HG02571 (cell line): ENCODE results near the gene UNC13C.

ENCODE experiments used
- ATAC-seq: cut with Tn5 transposase; IDR thresholded peaks from one replicate; pipeline ENCODE4 v1.9.1; 2021; ENCODE audit warnings: mild to moderate bottlenecking, moderate library complexity; ENCODE audit not compliant: unreplicated experiment

The UNC13C gene

GRCh38 chr15:54101664-54102270 is 123.5 kb downstream of the UNC13C start:
- no peak for ATAC-seq

GRCh38 chr15:54102704-54103103 is 124.5 kb downstream of the UNC13C start:
- ATAC-seq = no peak

- no peak for ATAC-seq
Observed at GRCh38 chr15:54109014-54109413, 130.8 kb downstream of the UNC13C start.

- no peak for ATAC-seq
Observed at GRCh38 chr15:54119051-54119450, 140.8 kb downstream of the UNC13C start.

- no peak for ATAC-seq
Observed at GRCh38 chr15:54120949-54121463, 142.8 kb downstream of the UNC13C start.

GRCh38 chr15:54127574-54127973 is 149.3 kb downstream of the UNC13C start:
- no peak for ATAC-seq

GRCh38 chr15:54131410-54131809 is 153.2 kb downstream of the UNC13C start:
- ATAC-seq = no peak

- ATAC-seq = no peak
Observed at GRCh38 chr15:54149115-54149531, 170.9 kb downstream of the UNC13C start.

- no peak for ATAC-seq
Observed at GRCh38 chr15:54150255-54150654, 172.0 kb downstream of the UNC13C start.

GRCh38 chr15:54159012-54159411 is 180.8 kb downstream of the UNC13C start:
- ATAC-seq = no peak

- ATAC-seq = no peak
Observed at GRCh38 chr15:54187325-54187724, 209.1 kb downstream of the UNC13C start.

GRCh38 chr15:54197995-54198394 is 219.8 kb downstream of the UNC13C start:
- ATAC-seq = no peak

- no peak for ATAC-seq
Observed at GRCh38 chr15:54206586-54207321, 228.5 kb downstream of the UNC13C start.

GRCh38 chr15:54208786-54209185 is 230.5 kb downstream of the UNC13C start:
- no peak for ATAC-seq

- no peak for ATAC-seq
Observed at GRCh38 chr15:54212635-54213034, 234.4 kb downstream of the UNC13C start.

GRCh38 chr15:54226455-54226854 is 248.2 kb downstream of the UNC13C start:
- no peak for ATAC-seq

- ATAC-seq = no peak
Observed at GRCh38 chr15:54227569-54227968, 249.3 kb downstream of the UNC13C start.

GRCh38 chr15:54250326-54250725 is 272.1 kb downstream of the UNC13C start:
- no peak for ATAC-seq

- no peak for ATAC-seq
Observed at GRCh38 chr15:54256190-54256589, 277.9 kb downstream of the UNC13C start.

GRCh38 chr15:54273928-54274327 is 295.7 kb downstream of the UNC13C start:
- no peak for ATAC-seq

GRCh38 chr15:54277834-54278233 is 299.6 kb downstream of the UNC13C start:
- no peak for ATAC-seq

- ATAC-seq = no peak
Observed at GRCh38 chr15:54280726-54281125, 302.5 kb downstream of the UNC13C start.
